ENCODE data around the gene ZNF366. TPM values are rescaled to one million over a fixed set of nuclear protein-coding genes. Genes with fewer than 3 reads are reported as not detected.

ZNF366 gene
- total RNA-seq, 1 donor from 2014 or later, result 1.9 TPM

DNA sequence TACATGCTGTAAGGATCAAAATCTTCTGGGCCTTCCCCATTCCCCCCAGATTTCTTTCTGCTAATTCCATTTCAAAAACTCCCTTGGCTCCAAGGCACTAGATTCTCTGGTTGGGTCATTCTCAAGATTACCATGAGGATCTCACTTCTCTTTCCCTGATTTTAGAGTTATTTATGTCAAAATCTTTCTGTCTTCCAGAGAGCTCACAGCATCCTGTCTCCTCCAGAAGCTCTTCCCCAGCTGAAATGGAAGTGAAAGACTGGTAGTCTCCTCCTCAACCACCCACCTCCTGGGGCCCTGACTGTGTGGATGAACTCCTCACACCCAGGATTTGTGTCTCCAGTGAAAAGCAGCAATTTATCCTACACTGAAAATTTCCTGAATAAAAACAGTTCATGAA, 11.9 kb upstream of the ZNF366 start:
- DNase-seq (ENCODE audit: low read depth in 2 of 2), result no peak

DNA sequence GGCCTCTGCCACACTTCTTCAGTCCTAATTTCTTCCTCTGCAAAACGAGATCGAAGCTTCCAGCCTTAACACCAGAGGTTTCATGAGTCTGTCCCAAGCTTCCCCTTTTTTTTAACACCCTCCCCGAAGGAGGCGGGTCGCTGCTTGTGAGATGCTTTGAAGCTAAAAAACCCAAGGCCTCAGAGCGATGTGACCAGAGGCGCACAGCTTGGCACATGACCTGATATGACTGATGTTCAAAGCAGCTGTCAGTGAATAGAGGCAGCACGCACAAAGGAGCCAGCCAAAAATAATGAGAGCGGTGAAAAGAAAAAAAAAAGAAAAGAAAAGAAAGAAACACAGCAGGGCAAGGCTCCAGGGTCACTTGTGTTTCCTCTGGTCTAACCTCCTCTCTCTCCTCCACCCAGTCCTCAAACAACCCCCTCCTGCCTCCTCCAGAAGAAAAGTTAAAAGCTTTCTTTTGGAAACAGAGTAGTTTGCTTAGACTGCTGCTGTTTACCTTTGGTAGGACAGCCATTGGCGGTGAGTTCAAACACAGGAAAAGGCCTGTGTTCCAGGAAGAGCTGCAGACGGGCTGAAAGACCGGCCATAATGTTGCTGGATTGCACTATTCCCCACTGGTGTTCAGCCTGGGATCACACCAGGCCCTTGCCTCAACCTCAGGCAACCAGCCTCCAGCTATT, 10.9 kb upstream of the ZNF366 start:
- no peak for DNase-seq (ENCODE audit: low read depth in 2 of 2)

GRCh38 chr5:72516916-72517315, 9.7 kb upstream of the ZNF366 start:
- DNase-seq (ENCODE audit: low read depth in 2 of 2), result no peak

- DNase-seq (ENCODE audit: low read depth in 2 of 2), result no peak
Measured at GRCh38 chr5:72515211-72515610, 8.0 kb upstream of the ZNF366 start.

GRCh38 chr5:72512593-72512860, 5.3 kb upstream of the ZNF366 start:
- DNase-seq (ENCODE audit: low read depth in 2 of 2), result no peak

DNA sequence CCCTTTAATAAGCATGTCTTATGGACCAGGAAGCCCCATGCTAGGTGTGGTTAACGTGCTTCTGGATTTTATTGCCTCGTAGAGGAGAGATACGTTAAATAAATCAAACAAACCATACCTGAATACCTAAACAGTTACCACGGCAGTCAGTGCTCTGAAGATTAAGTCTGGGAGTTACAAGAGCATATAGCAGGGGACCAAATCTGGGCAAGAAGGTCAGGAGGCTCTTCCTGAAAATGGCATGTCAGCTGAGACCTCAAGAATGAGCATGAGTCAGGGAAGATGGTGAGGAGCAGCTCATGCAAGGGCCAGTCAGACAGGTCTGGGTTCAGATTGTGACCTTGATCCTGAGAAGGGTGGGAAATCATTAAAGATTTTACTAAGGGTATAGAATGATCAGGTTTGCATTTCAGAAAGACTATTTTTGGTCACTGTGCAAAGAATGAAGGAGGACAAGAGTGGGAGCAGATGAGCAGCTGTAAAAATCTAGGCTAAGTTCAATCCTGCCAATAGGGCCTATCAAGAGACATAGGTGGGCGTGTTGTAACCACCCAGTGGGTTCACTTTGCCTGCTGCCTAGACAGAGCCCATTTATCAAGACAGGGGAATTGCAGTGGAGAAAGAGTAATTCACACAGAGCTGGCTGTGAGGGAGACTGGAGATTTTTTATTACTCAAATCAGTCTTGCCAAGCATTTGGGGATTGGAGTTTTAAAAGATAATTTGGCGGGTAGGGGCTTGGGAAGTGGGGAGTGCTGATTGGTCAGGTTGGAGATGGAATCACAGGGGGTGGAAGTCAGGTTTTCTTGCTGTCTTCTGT, 4.8 kb upstream of the ZNF366 start:
- DNase-seq (ENCODE audit: low read depth in 2 of 2), result no peak

DNA sequence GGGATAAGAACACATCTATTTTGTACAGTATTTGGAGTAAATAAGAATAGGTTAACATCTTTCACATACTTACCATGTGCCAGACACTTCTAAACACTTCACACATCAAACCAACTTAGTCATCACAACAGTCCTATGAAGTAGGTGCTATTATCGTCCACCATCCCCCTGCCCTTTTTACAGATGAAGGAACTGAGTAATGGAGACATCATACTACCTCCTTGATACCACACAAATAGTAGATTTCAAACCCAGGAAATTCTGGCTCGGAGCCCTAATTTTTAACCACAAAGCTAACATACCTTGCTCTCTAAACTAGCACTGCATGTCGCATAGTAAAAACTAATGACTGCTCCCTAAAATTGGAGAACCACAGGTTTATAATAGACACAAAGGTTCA, 4.2 kb upstream of the ZNF366 start:
- peak in 1 of 2 donors; percentile 69 for DNase-seq (ENCODE audit: low read depth in 2 of 2)

DNA sequence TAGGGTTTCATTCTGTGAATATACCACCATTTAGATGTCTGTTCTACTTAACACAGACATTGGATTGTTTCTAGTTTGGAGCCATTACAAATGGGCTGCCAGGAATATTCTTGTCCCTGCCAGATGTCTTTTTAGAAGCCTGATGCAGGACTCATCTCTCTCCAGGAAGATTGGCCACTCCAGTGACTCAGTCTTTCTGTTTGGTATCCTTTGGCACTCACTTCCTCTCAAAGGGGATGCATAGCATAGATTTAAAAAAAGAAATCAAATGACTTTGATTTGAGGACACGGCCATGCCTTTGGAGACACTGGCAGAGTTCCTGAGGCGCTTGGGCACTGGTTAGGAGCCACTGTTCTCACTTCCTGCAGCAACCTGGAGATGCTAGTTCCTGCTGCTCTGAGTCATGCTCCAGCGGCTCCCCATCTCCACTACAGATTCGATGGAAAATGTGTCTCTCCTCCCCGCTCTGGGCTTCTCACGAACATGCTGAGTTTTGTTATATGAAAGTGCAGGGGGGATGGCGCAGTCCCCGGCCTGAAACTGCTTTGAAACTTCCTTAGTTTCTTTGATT, 3.5 kb upstream of the ZNF366 start:
- DNase-seq (ENCODE audit: low read depth in 2 of 2), result peak; percentile 42 to 85

GRCh38 chr5:72509401-72509800, 2.2 kb upstream of the ZNF366 start:
- no peak for DNase-seq (ENCODE audit: low read depth in 2 of 2)

- DNase-seq (ENCODE audit: low read depth in 2 of 2), result peak in 1 of 2 donors; percentile 51
Measured at GRCh38 chr5:72508241-72509170, 1.3 kb upstream of the ZNF366 start.

DNA sequence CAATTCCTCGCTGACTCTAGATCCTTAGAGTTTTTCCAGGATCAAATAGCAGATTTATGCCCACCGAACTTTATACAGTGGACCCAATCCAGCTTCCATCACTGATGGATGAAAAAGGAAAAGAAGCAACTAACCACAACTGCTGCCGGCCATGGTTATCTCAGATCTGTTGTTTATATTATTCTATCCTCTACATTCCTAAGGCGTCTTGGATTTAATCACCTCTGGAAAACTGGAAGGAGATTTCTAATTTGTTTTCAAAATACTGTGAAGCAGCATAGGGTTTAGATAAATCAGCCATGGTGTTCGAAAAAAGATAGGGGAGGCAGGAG, 663 bp upstream of the ZNF366 start:
- DNase-seq (ENCODE audit: low read depth in 2 of 2), result no peak

DNA sequence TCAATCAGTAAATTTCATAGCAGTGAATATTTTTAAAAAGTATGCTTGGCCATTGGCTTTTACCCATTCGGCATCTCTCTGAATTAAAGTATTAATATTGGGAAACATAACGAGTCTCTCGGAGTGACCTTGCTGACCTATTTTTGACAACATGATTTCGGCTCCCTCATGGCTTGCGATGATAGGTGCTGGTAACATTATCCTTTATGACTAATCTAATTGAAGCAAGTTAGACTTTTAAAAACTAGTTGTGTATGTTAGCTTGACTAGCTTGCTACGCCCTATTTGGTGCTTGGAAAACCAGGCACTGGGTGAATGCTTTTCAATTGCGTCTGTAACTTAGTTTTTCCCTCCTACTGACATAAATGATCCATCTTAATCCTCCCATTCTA, 1.1 kb downstream of the ZNF366 start:
- DNase-seq (ENCODE audit: low read depth in 2 of 2), result no peak

- no peak for DNase-seq (ENCODE audit: low read depth in 2 of 2)
Measured at GRCh38 chr5:72505539-72506157, 1.6 kb downstream of the ZNF366 start.

DNA sequence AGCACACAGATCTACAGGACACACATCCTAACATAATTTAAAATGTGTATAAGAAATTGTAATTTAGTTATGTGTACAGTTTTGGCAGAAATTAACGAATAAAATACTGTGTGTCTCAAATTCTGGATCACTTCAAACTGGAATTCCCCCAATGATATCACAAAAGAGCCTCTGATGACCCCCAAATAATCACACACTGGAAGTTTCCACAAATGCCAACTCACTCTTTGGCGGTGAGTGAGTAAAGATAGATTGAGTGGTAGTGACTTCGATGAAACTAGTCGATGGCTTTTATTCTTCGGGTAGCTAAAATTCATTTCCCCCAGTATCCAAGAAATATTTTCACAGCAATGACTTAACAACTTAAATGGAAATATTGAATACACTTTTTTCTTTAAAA, 2.2 kb downstream of the ZNF366 start:
- peak in 1 of 2 donors; percentile 64 for DNase-seq (ENCODE audit: low read depth in 2 of 2)

DNA sequence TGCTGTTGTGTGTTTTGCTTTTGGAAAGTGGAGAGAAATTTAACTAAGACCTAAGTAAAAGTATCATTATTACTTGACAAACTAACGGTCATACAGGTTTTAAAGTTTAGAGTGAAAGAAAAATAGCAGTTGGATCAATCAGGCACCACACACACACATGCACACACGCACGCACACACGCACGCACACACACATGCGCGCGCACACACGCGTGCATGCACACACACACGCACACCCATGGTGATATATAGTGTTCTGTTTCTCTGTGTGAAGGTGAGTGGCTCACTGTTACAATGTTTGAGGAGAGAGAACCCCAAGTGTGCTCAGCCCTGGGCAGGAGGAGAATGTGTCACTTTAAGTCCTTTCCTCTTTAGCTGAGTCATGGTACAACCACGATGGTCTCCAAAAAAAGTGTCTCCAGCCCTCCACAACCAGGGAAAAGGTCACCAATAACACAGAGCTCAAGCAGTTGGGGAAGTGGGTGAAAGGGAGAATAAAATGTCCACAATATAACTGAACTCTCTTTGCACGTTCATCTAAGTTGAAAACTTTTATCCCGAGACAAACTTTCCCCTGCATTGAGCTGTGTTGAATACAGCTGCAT, 3.2 kb downstream of the ZNF366 start:
- peak in 1 of 2 donors; percentile 66 for DNase-seq (ENCODE audit: low read depth in 2 of 2)

DNA sequence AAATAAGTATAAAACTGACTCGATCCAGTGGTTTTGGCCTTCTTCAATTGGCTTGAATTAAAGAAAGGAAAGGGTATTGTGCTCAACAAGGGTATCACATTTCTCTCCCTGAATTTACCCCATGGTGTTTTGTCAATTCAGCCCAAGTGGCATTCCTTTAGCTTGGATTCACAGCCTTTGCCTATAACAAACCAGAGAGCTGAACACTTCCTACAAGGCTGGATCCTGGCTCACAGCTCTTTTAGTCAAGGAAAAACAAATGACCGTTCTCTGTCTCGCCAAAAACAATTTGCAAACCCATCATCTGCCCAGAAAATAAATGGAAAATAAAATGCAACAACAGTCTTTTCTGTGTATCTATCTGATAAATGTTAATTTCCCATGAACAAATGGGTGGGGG, 5.7 kb downstream of the ZNF366 start:
- no peak for DNase-seq (ENCODE audit: low read depth in 2 of 2)

DNA sequence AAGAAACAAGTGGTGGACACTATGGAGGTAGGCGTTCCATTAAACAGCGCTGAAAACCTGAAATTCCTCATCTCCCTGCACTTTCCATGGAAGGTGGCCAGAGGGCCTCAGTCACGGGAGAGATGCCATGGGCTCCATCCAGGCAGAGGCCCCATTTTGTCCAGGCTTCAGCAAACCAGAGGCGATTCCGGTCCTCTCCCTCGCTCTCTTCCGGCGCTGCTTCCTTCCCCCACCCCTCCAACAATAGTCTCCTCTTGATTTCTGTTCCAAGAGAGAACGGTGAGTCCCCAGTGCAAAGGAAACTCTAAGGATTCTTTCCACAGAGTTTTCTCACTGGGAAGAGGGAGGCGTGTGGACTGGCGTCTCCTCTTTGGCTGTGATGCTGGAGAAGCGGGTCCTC, 7.5 kb downstream of the ZNF366 start:
- DNase-seq (ENCODE audit: low read depth in 2 of 2), result peak in 1 of 2 donors; percentile 58

DNA sequence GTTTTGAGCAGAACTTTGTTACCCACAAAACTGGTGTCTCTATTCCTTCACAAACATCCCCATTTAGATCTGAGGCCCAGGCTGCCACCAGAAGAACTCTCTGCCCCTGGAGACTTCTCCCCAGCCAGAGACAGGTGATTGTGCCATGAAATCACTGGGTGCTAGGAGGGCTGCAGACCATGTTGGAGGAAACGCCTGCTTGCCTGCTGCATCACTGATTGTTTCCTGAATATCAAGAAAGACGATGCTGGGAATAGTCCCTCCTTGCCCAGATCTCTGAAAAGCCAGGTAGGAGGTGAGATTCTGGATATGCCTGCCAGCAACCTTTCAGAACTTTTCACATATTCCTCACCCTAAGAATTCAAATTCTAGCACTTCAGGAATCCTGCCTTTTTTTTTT, 8.1 kb downstream of the ZNF366 start:
- peak in 1 of 2 donors; percentile 30 for DNase-seq (ENCODE audit: low read depth in 2 of 2)

GRCh38 chr5:72498284-72498683, 8.9 kb downstream of the ZNF366 start:
- peak in 1 of 2 donors; percentile 63 for DNase-seq (ENCODE audit: low read depth in 2 of 2)

GRCh38 chr5:72497823-72498222, 9.4 kb downstream of the ZNF366 start:
- DNase-seq (ENCODE audit: low read depth in 2 of 2), result no peak

- DNase-seq (ENCODE audit: low read depth in 2 of 2), result no peak
Measured at GRCh38 chr5:72495410-72495809, 11.8 kb downstream of the ZNF366 start.

Data from dermis microvascular lymphatic vessel endothelial cell (primary cell).